Left lung (tissue), 10 donors: ENCODE results near the gene TAL1. TPM values are rescaled to one million over a fixed set of nuclear protein-coding genes. Genes with fewer than 3 reads are reported as not detected.

Source experiments
- ATAC-seq: fragments of 200-7000 bp; cut with Tn5 transposase; one replicate; pipeline ENCODE4 v1.9.1; 2020; ENCODE audit warnings: moderate library complexity
- DNase-seq, 4 donors: peaks; one replicate each; pipeline ENCODE4 v3.0.0-alpha.2; 2013 to 2020
- H3K27ac ChIP-seq, 2 donors: fragments of 200-600 bp; sonication (generic) in 1 of 2; one replicate each; pipeline versions ENCODE4 v1.5.0 to v1.8.0; 2020 to 2021
- H3K27me3 ChIP-seq, 2 donors: fragments of 200-600 bp; sonication (generic) in 1 of 2; one replicate each; pipeline versions ENCODE4 v1.5.0 to v1.8.0; 2020 to 2021
- H3K36me3 ChIP-seq, 2 donors: fragments of 200-600 bp; sonication (generic) in 1 of 2; one replicate each; pipeline versions ENCODE4 v1.5.0 to v1.8.0; 2020 to 2021
- H3K4me1 ChIP-seq, 2 donors: fragments of 200-600 bp; one replicate each; pipeline ENCODE4 v1.8.0; 2021
- H3K4me3 ChIP-seq, 2 donors: fragments of 200-600 bp; sonication (generic) in 1 of 2; one replicate each; pipeline versions ENCODE4 v1.5.0 to v1.8.0; 2020 to 2021; ENCODE audit warnings: mild to moderate bottlenecking in 1 of 2
- H3K9me3 ChIP-seq, 2 donors: fragments of 200-600 bp; sonication (generic) in 1 of 2; one replicate each; pipeline versions ENCODE4 v1.5.0 to v1.8.0; 2020 to 2021
- CTCF ChIP-seq, 2 donors: fragments of 200-600 bp; sonication (generic) in 1 of 2; IDR thresholded peaks; one replicate each; pipeline versions ENCODE4 v1.5.0 to v1.8.0; 2021; ENCODE audit warnings: antibody characterized with exemption in 2 of 2
- intact Hi-C, 2 donors: fragments of 100-400 bp; cut with DNase I; formaldehyde crosslinking; loops; one replicate each; pipeline versions ENCODE4 v1.11.2 to v1.14.2; 2022
- polyA plus RNA-seq, 6 donors: library from polyadenylated mRNA; unstranded; fragments of 120-200 nt; gene quantifications; one replicate each; pipeline ENCODE4 v1.2.1, GENCODE V29; 2013; ENCODE audit not compliant: insufficient read length in 6 of 6
- total RNA-seq, 2 donors: library from RNA; stranded (reverse); fragmentation: NEBNext Ultra II Directional; extraction: Animal tissue kit (Norgen Biotek cat#: 25700); gene quantifications; one replicate each; pipeline ENCODE4 v1.2.1, GENCODE V29; 2021
- donor health status: DM: no; HTN: yes; CAD: no.
- donor health status: DM: no; HTN: no; CAD: no.

Gene TAL1
- total and polyA plus RNA-seq, 8 donors = 8.4 to 13.3 (median 9.5) TPM

GRCh38 chr1:47180603-47181094 lies 51.4 kb downstream of the TAL1 start:
- Histone ChIP-seq H3K4me3 (no peak overlapping the region), H3K27ac (peak overlapping the region in 1 of 2 donors; percentile 48), H3K9me3 (no peaks in the 10 kb centered on the region), H3K27me3 (peaks cover 0 to 15% of the 10 kb centered on the region in 2 donors), H3K36me3 (no peaks in the 10 kb centered on the region), H3K4me1 (peaks cover 0 to 13% of the 10 kb centered on the region in 2 donors)
- peak; percentile 3 for ATAC-seq
- no peak for TF ChIP-seq CTCF (IDR thresholded peaks at IDR 0.05)
- DNase-seq = no peak
- intact Hi-C loops = loop anchor here in 1 of 2 donors (10.0 kb wide), 1 partner anchor 254 kb away; the partner anchor contains the start of gene FOXD2

- H3K9me3 ChIP-seq = no peaks in the 10 kb centered on the region
- peaks cover 0 to 15% of the 10 kb centered on the region in 2 donors for H3K27me3 ChIP-seq
- no peak for TF ChIP-seq CTCF (IDR thresholded peaks at IDR 0.05)
- peak overlapping the region in 1 of 2 donors; percentile 48 for H3K27ac ChIP-seq
- peak; percentile 5 for ATAC-seq
- H3K36me3 ChIP-seq = no peaks in the 10 kb centered on the region
- H3K4me1 ChIP-seq = peaks cover 0 to 13% of the 10 kb centered on the region in 2 donors
- intact Hi-C loops = loop anchor here in 1 of 2 donors (10.0 kb wide), 1 partner anchor 255 kb away; the partner anchor contains the start of gene FOXD2
- H3K4me3 ChIP-seq = peak overlapping the region in 1 of 2 donors; percentile 24
- no peak for DNase-seq
Observed at GRCh38 chr1:47179988-47180563, 51.9 kb downstream of the TAL1 start.

GRCh38 chr1:47179017-47179987 lies 52.7 kb downstream of the TAL1 start:
- TF ChIP-seq CTCF (IDR thresholded peaks at IDR 0.05) = peak; percentile 75 to 82
- H3K4me3 ChIP-seq = peak overlapping the region; percentile 24
- DNase-seq = peak; percentile 86 to 95 (median 90)

GRCh38 chr1:47178654-47179016 lies 53.4 kb downstream of the TAL1 start:
- ATAC-seq (no peak), DNase-seq (no peak)
- intact Hi-C loops = no loop called here
- no peak for TF ChIP-seq CTCF (IDR thresholded peaks at IDR 0.05)
- peaks cover 0 to 21% of the 10 kb centered on the region in 2 donors for H3K27me3 ChIP-seq
- no peaks in the 10 kb centered on the region for H3K9me3 ChIP-seq
- H3K27ac ChIP-seq = no peak overlapping the region
- H3K4me3 ChIP-seq = peak overlapping the region in 1 of 2 donors; percentile 24
- H3K4me1 ChIP-seq = peaks cover 0 to 13% of the 10 kb centered on the region in 2 donors
- H3K36me3 ChIP-seq = no peaks in the 10 kb centered on the region

More at GRCh38 chr1:47179017-47179987, 52.7 kb downstream of the TAL1 start:
- no peaks in the 10 kb centered on the region for H3K36me3 ChIP-seq
- H3K27ac ChIP-seq = peak overlapping the region in 1 of 2 donors; percentile 48
- ATAC-seq = peak; percentile 90
- H3K27me3 ChIP-seq = peaks cover 0 to 15% of the 10 kb centered on the region in 2 donors
- intact Hi-C loops = no loop called here
- H3K4me1 ChIP-seq = peaks cover 0 to 13% of the 10 kb centered on the region in 2 donors
- no peaks in the 10 kb centered on the region for H3K9me3 ChIP-seq
